Mesothelial cell of epicardium (in vitro differentiated cells): ENCODE data around the gene EIF4E1B. TPM values are rescaled to one million over a fixed set of nuclear protein-coding genes. Genes with fewer than 3 reads are reported as not detected.
"Not testable (repeated sequence)": the region's sequence is repeated elsewhere in the genome, so short reads cannot be mapped to it uniquely, and the experiment has no call there.

ENCODE experiments used
- DNase-seq, 2 experiments: peaks; one replicate each; pipeline ENCODE4 v3.0.0; 2021; ENCODE audit warnings: low spot score in 2 of 2; ENCODE audit not compliant: unreplicated experiment in 2 of 2
- H3K27ac Mint-ChIP-seq: 2 replicates; pipeline ENCODE4 v1.8.0; 2021; ENCODE audit warnings: mixed read lengths
- H3K27me3 Mint-ChIP-seq: 2 replicates; pipeline ENCODE4 v1.8.0; 2021; ENCODE audit warnings: low read depth, mixed read lengths
- H3K36me3 Mint-ChIP-seq: 2 replicates; pipeline ENCODE4 v1.8.0; 2021; ENCODE audit warnings: mixed read lengths
- H3K4me1 Mint-ChIP-seq: 2 replicates; pipeline ENCODE4 v1.8.0; 2021; ENCODE audit warnings: mixed read lengths
- H3K4me3 Mint-ChIP-seq: 2 replicates; pipeline ENCODE4 v1.8.0; 2021; ENCODE audit warnings: mild to moderate bottlenecking, moderate library complexity, mixed read lengths
- H3K9me3 Mint-ChIP-seq: 2 replicates; pipeline ENCODE4 v1.8.0; 2021; ENCODE audit warnings: mixed read lengths
- total RNA-seq: library from RNA; stranded (reverse); gene quantifications from 3 replicates; pipeline ENCODE4 v1.2.1, GENCODE V29; 2021
- TF ChIP-seq, protein P1 (sequence below): fragments of 200-600 bp; sonication (generic); IDR thresholded peaks from one replicate; pipeline ENCODE4 v1.5.0; 2021; ENCODE audit warnings: antibody characterized with exemption; ENCODE audit not compliant: unreplicated experiment

The EIF4E1B gene
- total RNA-seq, 1 donor from 2014 or later: not detected

DNA sequence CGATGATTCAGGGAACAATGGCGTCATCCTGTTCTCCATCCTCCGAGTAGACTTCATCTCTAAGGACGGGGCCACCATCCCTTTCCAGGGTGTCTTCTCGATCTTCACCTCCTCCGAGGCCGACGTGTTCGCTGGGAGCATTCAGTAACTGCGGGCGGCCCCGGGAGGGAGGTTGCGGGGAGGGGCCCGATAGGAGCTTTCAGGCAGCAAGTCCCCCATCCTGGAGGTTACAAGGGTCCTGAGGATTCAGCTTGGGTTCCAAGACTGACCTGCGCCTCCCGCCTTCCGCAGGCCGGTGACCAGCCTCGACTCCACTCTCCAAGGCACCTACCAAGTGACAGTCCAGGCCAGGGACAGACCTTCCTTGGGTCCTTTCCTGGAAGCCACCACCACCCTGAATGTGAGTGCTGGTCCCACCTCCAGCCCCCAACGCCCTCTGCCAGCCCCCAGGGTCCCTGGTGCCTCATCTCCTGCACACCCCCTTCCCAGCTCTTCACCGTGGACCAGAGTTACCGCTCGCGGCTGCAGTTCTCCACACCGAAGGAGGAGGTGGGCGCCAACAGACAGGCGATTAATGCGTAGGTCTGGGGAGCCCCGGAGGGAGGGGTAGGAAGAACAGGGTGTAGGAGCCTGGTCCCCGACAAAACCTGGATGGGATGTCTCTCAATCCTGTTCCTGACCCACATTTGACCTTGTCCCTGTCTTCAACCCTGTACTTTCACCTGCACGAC lies 41.3 kb upstream of the EIF4E1B start:
- Mint-ChIP-seq H3K36me3 (no peaks in the 10 kb centered on the region), H3K27me3 (peaks cover 9% of the 10 kb centered on the region), H3K4me1 (no peaks in the 10 kb centered on the region), H3K4me3 (no peak overlapping the region), H3K9me3 (peaks cover 8% of the 10 kb centered on the region), H3K27ac (no peak overlapping the region)
- no peak for DNase-seq
- TF ChIP-seq, protein P1, sequence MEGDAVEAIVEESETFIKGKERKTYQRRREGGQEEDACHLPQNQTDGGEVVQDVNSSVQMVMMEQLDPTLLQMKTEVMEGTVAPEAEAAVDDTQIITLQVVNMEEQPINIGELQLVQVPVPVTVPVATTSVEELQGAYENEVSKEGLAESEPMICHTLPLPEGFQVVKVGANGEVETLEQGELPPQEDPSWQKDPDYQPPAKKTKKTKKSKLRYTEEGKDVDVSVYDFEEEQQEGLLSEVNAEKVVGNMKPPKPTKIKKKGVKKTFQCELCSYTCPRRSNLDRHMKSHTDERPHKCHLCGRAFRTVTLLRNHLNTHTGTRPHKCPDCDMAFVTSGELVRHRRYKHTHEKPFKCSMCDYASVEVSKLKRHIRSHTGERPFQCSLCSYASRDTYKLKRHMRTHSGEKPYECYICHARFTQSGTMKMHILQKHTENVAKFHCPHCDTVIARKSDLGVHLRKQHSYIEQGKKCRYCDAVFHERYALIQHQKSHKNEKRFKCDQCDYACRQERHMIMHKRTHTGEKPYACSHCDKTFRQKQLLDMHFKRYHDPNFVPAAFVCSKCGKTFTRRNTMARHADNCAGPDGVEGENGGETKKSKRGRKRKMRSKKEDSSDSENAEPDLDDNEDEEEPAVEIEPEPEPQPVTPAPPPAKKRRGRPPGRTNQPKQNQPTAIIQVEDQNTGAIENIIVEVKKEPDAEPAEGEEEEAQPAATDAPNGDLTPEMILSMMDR: no peak

GRCh38 chr5:176590035-176590717 lies 40.3 kb upstream of the EIF4E1B start:
- H3K27me3 Mint-ChIP-seq: peaks cover 13% of the 10 kb centered on the region
- peaks cover 6% of the 10 kb centered on the region for H3K9me3 Mint-ChIP-seq
- no peak overlapping the region for H3K27ac Mint-ChIP-seq
- TF ChIP-seq, protein P1: no peak
- H3K4me3 Mint-ChIP-seq: no peak overlapping the region
- DNase-seq: no peak
- no peaks in the 10 kb centered on the region for H3K36me3 Mint-ChIP-seq
- H3K4me1 Mint-ChIP-seq: no peaks in the 10 kb centered on the region

DNA sequence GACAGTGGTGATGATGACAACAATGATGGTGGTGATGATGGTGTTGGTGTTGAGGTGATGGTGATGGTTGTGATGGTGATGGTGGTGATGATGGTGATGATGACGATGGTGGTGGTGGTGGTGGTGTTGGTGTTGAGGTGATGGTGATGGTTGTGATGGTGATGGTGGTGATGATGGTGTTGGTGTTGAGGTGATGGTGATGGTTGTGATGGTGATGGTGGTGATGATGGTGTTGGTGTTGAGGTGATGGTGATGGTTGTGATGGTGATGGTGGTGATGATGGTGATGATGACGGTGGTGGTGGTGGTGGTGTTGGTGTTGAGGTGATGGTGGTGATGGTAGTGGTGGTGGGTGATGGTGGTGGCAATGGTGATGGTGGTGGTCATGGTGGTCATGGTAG lies 38.8 kb upstream of the EIF4E1B start:
- not testable (repeated sequence) for DNase-seq, H3K36me3 Mint-ChIP-seq, H3K4me1 Mint-ChIP-seq, H3K9me3 Mint-ChIP-seq, H3K27ac Mint-ChIP-seq, H3K4me3 Mint-ChIP-seq
- H3K27me3 Mint-ChIP-seq: peaks cover 28% of the 10 kb centered on the region

GRCh38 chr5:176592573-176592972 lies 37.9 kb upstream of the EIF4E1B start:
- DNase-seq: no peak
- no peaks in the 10 kb centered on the region for H3K9me3 Mint-ChIP-seq
- H3K27ac Mint-ChIP-seq: no peak overlapping the region
- H3K4me3 Mint-ChIP-seq: no peak overlapping the region
- H3K27me3 Mint-ChIP-seq: peaks cover 28% of the 10 kb centered on the region
- H3K36me3 Mint-ChIP-seq: no peaks in the 10 kb centered on the region
- no peaks in the 10 kb centered on the region for H3K4me1 Mint-ChIP-seq
- TF ChIP-seq, protein P1: no peak

DNA sequence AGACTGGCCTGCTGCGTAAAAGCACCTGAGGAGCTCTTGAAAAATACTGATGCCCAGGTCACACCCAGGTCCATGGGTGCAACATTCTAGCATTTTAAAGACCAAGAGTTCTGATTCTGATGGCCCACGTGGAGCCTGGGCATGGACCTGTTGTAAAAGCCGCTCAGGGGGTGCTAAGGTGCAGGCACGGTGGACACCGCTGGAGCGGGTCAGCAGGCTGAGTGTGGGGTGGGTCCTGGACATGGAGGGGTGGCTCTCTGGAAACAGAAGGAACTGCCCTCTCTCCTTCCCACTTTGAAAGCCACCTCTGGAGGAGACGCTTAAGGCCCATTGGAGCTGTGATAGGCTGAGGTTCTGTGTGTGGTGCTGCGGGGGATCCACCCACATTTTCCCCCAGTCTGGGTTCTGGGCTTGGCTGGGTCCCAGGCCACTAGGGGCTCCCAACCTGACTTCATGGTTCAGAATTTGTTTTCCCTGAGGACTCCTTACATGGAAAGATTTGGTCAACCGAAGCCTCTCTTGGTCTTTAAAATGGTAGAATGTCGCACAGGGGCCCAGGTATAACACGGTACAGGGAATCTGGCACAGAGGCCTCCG lies 37.1 kb upstream of the EIF4E1B start:
- no peak for DNase-seq
- Mint-ChIP-seq H3K36me3 (no peaks in the 10 kb centered on the region), H3K4me3 (no peak overlapping the region), H3K27ac (no peak overlapping the region), H3K4me1 (no peaks in the 10 kb centered on the region), H3K27me3 (peaks cover 31% of the 10 kb centered on the region), H3K9me3 (no peaks in the 10 kb centered on the region)
- TF ChIP-seq, protein P1: no peak

- DNase-seq: no peak
- H3K27ac Mint-ChIP-seq: no peak overlapping the region
Measured at GRCh38 chr5:176594554-176594953, 35.9 kb upstream of the EIF4E1B start.

More at GRCh38 chr5:176594554-176594953, 35.9 kb upstream of the EIF4E1B start:
- TF ChIP-seq, protein P1: no peak
- Mint-ChIP-seq H3K4me3 (no peak overlapping the region), H3K36me3 (no peaks in the 10 kb centered on the region), H3K27me3 (peaks cover 37% of the 10 kb centered on the region), H3K4me1 (no peaks in the 10 kb centered on the region), H3K9me3 (no peaks in the 10 kb centered on the region)
